ENCODE data around the gene PDCD1.
"Not testable (repeated sequence)": the region's sequence is repeated elsewhere in the genome, so short reads cannot be mapped to it uniquely, and the experiment has no call there.

Gene PDCD1

DNA sequence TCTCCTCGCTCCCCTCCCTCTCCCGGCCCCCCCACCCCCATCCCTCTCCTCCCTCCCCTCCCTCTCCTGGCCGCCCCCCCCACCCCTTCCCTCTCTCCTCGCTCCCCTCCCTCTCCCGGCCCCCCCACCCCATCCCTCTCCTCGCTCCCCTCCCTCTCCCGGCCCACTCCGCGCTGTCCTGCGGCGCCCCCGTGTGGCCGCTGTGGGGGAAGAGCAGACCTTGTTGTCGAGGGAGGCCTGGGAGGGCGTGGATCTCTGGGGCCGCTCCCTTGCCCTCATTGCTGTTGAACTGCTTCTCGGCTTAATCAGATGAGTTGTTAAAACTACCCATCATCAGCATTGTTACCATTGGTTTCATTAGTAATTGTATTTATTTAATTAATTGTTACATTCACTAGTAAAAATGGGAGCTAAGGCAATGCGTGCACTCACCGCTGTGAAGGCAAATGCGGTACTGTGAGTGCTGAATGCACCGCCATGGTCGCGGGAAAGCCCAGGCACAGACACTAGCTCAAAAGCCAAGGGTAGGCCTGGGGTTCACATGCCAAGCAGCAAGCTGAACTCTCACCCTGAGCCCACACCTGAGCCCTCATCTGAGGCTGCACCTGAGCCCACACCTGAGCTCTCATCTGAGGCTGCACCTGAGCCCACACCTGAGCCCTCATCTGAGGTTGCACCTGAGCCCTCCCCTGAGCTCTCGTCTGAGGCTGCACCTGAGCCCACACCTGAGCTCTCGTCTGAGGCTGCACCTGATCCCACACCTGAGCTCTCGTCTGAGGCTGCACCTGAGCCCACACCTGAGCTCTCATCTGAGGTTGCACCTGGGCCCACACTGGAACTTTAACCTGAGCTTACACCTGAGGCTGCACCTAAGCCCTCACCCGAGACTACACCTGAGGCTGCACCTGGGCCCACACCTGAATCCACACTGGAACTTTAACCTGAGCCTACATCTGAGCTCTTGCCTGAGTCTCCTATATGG is 19.6 kb upstream of the PDCD1 start:
- peak; percentile 74 for DNase-seq (ENCODE audit: low spot score)

GRCh38 chr2:241877197-241877685 is 18.5 kb upstream of the PDCD1 start:
- no peak for DNase-seq (ENCODE audit: low spot score)

DNA sequence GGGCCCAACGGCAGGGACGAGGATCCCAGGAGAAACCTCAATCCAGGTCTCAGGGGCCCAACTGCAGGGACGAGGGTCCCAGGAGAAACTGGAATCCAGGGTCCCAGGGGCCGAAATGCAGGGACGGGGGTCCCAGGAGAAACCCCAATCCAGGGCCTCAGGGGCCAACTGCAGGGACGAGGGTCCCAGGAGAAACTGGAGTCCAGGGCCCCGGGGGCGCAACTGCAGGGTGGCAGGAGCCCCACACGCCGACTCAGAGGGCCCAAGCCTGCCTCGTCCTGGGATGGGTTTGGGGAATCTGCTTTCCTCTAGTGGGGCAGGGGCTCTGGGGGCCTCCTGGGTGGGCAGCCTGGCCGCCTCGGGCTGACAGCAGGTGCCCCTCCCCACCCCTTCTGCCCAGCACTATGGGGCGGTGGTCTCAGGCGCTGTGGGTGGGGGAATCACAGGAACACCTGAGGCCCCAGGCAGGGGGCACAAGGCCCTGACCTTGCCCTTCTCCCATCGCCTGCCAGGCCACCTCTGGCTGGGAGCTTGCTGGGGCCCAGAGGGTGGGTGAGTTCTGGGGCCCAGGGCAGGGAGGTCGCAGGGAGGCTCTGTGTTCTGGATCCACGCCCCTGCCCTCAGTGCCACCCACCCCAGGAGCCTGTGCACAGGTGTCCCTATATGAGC is 18.0 kb upstream of the PDCD1 start:
- no peak for DNase-seq (ENCODE audit: low spot score)

DNA sequence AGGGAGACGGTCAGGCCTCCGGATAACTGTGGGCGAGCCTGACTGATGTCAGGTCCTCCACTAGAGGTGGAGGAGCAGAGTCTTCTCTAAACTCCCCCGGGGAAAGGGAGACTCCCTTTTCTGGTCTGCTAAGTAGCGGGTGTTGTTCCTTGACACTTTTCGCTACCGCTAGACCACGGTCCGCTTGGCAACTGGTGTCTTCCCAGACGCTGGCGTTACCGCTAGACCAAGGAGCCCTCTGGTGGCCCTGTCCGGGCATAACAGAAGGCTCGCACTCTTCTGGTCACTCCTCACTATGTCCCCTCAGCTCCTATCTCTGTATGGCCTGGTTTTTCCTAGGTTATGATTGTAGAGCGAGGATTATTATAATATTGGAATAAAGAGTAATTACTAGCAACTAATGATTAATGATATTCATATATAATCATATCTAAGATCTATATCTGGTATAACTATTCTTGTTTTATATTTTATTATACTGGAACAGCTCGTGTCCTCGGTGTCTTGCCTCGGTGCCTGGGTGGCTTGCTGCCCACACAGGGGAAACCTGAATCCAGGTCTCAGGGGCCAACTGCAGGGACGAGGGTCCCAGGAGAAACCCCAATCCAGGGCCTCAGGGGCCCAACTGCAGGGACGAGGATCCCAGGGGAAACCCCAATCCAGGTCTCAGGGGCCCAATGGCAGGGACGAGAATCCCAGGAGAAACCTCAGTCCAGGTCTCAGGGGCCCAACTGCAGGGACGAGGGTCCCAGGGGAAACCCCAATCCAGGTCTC is 17.2 kb upstream of the PDCD1 start:
- DNase-seq (ENCODE audit: low spot score), result not testable (repeated sequence)

GRCh38 chr2:241874277-241874925 is 15.7 kb upstream of the PDCD1 start:
- DNase-seq (ENCODE audit: low spot score), result no peak

DNA sequence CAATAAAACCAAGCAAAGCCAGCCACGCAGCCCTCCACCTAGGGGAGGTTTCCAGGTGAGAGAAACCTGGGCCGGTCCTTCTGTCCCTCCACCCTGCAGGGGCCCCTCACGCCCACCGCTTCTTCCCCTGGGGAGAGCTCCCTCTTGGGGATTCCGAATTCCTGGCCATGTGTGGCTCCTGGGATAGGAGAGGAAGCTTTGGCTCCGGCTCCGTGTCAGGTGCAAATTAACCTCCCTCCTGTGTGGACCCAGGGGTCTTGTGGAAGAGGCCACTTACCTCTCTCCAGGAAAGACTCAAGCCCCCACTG is 15.1 kb upstream of the PDCD1 start:
- DNase-seq (ENCODE audit: low spot score), result no peak

GRCh38 chr2:241873081-241873802 is 14.5 kb upstream of the PDCD1 start:
- DNase-seq (ENCODE audit: low spot score), result no peak

DNA sequence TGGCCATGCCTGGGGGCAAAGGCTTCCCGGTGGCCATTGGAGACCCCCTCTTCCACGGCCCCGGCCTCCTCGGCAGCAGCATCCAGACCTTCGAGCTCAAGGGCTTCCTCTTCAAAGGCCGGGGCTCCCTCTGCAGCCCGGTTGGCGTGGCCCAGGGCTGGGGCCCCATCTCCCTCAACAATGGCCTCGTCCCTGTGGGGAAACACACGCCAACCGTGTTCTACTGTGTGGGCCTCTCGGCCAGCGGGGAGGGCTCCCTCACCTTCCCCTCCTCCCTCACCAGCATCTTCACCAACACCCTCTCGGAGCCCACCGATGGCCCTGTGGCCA is 13.6 kb upstream of the PDCD1 start:
- no peak for DNase-seq (ENCODE audit: low spot score)

- DNase-seq (ENCODE audit: low spot score), result no peak
Measured at GRCh38 chr2:241871538-241872312, 13.0 kb upstream of the PDCD1 start.

- no peak for DNase-seq (ENCODE audit: low spot score)
Measured at GRCh38 chr2:241870611-241871537, 12.2 kb upstream of the PDCD1 start.

DNA sequence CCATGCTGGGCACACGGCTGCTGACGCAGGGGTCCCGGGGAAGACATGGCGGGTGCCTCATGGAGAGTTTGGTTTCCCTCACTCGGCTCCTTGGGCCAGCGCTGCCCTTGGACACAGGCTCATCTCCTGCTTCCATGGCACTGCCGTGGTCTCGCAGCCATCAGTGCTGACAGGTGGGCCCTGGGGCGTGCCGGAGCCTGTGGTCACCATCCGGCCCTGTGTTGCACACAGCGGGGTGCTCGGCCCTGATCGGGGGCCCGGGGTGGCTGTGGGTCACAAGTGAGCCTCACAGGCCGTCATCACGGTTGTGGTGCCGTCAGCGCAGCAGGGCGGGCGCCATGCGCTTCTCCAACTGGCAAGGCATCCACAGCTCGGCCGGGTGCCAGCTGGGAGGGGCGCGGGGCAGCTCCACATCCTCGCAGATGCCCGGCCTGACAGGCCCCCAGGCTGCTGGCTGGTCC is 11.4 kb upstream of the PDCD1 start:
- DNase-seq (ENCODE audit: low spot score), result no peak

- no peak for DNase-seq (ENCODE audit: low spot score)
Measured at GRCh38 chr2:241869087-241869961, 10.6 kb upstream of the PDCD1 start, which contains the start of gene RTP5. Gene RTP5, plus strand, starts transcription at chr2:241869729. Its CDS starts 28 bp downstream, at chr2:241869757.

GRCh38 chr2:241868661-241869081 is 10.0 kb upstream of the PDCD1 start:
- no peak for DNase-seq (ENCODE audit: low spot score)

GRCh38 chr2:241867776-241868420 is 9.2 kb upstream of the PDCD1 start:
- DNase-seq (ENCODE audit: low spot score), result no peak

DNA sequence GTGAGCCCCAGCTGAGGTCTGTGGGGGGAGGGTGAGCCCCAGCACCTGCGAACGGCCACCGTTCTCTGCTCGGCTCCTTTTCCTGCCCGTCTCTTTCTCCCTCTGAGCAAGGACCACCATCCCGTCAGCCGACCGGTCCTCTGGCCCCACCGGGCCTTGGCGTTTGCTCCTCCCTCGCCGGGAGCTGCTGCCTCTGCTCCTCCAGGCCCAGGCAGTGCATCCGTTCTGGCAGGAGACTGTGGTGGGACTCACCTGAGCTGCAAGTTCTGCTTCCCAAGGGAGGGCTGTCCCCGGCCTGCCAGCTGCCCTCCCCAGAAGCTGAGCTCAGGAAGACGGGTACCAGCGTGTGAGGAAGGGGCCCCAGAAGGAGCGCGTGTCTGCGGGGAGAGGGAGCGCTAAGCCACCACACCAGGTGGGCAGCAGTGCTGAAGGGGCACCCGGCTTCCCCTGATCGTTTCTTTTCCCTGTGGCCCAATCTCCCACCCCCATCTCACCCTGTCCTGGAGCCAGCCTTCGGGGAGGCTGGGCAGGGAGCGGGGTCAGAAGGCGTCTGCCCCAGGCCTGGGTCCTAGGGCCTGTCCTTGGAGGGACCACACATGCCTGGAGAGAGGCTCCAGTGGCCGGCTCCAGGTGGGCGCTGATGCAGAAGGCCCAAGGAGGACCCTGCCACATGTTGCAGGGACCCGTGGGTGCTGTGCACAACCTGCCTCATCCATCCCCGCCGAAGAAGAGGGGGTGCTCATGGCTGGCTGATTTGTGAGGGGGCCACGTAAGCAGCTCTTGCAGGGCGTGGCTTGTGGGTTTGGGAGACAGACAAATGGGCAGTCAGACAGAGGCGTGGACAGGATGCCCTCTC is 8.3 kb upstream of the PDCD1 start:
- DNase-seq (ENCODE audit: low spot score), result no peak

- no peak for DNase-seq (ENCODE audit: low spot score)
Measured at GRCh38 chr2:241865957-241866789, 7.5 kb upstream of the PDCD1 start.

All from pons (tissue), 1 donor.